Measurements from ENCODE around the gene A3GALT2. TPM values are rescaled to one million over a fixed set of nuclear protein-coding genes. Genes with fewer than 3 reads are reported as not detected.

Gene A3GALT2
- polyA plus RNA-seq, 2 of the 4 experiments (the other 2 are of a cell fraction) = not detected

DNA sequence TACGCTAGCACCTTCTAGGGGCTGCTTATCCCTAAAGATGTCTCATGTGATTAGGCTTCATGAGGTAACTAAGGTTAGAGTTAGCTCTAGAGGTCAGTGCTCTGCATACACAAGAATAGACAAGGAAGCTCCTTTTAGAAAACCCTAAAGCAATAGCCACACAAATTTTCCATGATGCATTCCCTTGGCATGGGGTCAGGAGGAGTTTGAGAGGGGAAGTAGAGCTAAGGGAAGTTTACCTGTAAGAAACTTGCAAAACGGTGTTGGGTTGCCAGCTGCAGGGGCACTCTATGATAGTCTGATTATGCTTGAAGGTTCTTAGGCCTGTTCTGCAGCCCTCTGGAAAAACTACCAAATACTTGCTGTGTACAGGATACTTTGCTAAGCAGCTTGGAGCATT, 39.0 kb upstream of the A3GALT2 start:
- FAIRE-seq = no peak
- Histone ChIP-seq H3K4me3 (no peak overlapping the region), H3K4me2 (no peak overlapping the region), H3K27ac (no peak overlapping the region), H3K4me1 (no peaks in the 10 kb centered on the region), H3K9me3 (no peaks in the 10 kb centered on the region)
- 84% methylated on average over 2 of the region's 2 CpGs for WGBS (ENCODE audit: missing lambda C conversion rate)
- TF ChIP-seq, protein P1, sequence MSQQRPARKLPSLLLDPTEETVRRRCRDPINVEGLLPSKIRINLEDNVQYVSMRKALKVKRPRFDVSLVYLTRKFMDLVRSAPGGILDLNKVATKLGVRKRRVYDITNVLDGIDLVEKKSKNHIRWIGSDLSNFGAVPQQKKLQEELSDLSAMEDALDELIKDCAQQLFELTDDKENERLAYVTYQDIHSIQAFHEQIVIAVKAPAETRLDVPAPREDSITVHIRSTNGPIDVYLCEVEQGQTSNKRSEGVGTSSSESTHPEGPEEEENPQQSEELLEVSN (IDR thresholded peaks at IDR 0.05; ENCODE audit: borderline replicate concordance, low read depth) = no peak
- TF ChIP-seq SREBF2 (IDR thresholded peaks at IDR 0.05) (no peak), HEYL (CRISPR knock-in tag; IDR thresholded peaks at IDR 0.05) (no peak), EHMT2 (IDR thresholded peaks at IDR 0.05; ENCODE audit: low read depth) (no peak), CBX2 (IDR thresholded peaks at IDR 0.05; ENCODE audit: borderline replicate concordance, low read depth) (no peak), POLR2AphosphoS2 (conservative IDR thresholded peaks at IDR 0.05; ENCODE audit: low read length) (no peak), PHF8 (IDR thresholded peaks at IDR 0.05; ENCODE audit: borderline replicate concordance, low read depth) (no peak), RCOR1 (IDR thresholded peaks at IDR 0.05; ENCODE audit: low read depth, low read length) (no peak), RNF2 (IDR thresholded peaks at IDR 0.05; ENCODE audit: borderline replicate concordance, low read depth) (no peak), FOSL2 (IDR thresholded peaks at IDR 0.05) (no peak), FOSL2 (CRISPR knock-in tag; IDR thresholded peaks at IDR 0.05) (no peak), EHF (CRISPR knock-in tag; IDR thresholded peaks at IDR 0.05) (no peak), MYC (IDR thresholded peaks at IDR 0.05; ENCODE audit: borderline replicate concordance, low read length) (no peak), ZFP36 (IDR thresholded peaks at IDR 0.05; ENCODE audit: borderline replicate concordance, partially characterized antibody) (no peak)
- TF ChIP-seq, protein P2, sequence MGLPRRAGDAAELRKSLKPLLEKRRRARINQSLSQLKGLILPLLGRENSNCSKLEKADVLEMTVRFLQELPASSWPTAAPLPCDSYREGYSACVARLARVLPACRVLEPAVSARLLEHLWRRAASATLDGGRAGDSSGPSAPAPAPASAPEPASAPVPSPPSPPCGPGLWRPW (IDR thresholded peaks at IDR 0.05) = no peak
- TF ChIP-seq, protein P3, sequence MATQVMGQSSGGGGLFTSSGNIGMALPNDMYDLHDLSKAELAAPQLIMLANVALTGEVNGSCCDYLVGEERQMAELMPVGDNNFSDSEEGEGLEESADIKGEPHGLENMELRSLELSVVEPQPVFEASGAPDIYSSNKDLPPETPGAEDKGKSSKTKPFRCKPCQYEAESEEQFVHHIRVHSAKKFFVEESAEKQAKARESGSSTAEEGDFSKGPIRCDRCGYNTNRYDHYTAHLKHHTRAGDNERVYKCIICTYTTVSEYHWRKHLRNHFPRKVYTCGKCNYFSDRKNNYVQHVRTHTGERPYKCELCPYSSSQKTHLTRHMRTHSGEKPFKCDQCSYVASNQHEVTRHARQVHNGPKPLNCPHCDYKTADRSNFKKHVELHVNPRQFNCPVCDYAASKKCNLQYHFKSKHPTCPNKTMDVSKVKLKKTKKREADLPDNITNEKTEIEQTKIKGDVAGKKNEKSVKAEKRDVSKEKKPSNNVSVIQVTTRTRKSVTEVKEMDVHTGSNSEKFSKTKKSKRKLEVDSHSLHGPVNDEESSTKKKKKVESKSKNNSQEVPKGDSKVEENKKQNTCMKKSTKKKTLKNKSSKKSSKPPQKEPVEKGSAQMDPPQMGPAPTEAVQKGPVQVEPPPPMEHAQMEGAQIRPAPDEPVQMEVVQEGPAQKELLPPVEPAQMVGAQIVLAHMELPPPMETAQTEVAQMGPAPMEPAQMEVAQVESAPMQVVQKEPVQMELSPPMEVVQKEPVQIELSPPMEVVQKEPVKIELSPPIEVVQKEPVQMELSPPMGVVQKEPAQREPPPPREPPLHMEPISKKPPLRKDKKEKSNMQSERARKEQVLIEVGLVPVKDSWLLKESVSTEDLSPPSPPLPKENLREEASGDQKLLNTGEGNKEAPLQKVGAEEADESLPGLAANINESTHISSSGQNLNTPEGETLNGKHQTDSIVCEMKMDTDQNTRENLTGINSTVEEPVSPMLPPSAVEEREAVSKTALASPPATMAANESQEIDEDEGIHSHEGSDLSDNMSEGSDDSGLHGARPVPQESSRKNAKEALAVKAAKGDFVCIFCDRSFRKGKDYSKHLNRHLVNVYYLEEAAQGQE (IDR thresholded peaks at IDR 0.05) = no peak
- ChIA-PET POLR2A (interaction anchor here (0.7 kb wide), 1 partner anchor 10 kb away, joined by 3 read pairs; no protein-coding TSS in a partner anchor), CTCF (interaction anchor here (1.0 to 1.1 kb wide), 2 partner anchors 29 to 64 kb away, joined by 3 read pairs; no protein-coding TSS in a partner anchor)
- ATAC-seq = no peak
- no peak for DNase-seq (ENCODE audit: low read depth in 1 of 2, low spot score in 1 of 2)

DNA sequence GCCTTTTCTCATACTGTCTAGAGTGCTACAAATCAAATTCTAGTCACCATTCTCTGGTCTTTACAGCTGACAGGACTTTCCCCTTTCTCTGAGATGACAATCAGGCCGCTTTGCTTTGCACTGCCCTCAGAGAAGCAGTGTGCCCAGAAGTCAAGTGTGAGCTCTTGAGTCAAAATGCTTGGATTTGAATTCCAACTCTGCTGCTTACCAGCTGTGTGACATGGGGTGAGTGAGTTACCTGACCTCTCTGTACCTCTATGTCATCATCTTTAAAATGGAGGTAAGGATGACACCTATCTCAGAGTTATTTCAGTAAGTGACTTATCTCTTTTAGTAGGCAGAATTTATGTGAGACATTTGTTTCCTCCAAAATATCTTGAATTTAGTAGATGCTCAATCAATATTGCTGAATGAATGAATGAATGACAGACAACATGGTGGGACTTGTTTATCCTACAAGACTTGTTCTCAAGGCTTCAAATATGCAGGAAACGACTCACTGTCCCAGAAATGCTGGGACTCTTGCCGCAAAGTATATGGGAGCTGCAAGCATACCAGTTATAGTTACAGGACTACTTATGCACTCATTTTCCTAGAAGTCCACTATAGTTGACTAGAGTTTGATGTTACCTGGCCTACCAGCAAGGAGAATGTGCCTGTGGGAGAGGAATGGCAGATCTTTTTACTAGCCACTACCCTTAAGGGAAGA, 38.1 kb upstream of the A3GALT2 start:
- no peak overlapping the region for H3K4me2 ChIP-seq
- WGBS (ENCODE audit: missing lambda C conversion rate) = 83% methylated on average over 3 of the region's 3 CpGs
- H3K4me3 ChIP-seq = no peak overlapping the region
- H3K27ac ChIP-seq = no peak overlapping the region
- no peak for DNase-seq (ENCODE audit: low read depth in 1 of 2, low spot score in 1 of 2)
- ChIA-PET CTCF (interaction anchor here (1.7 kb wide), 2 partner anchors 9 to 64 kb away, joined by 4 to 7 read pairs; no protein-coding TSS in a partner anchor), POLR2A (no interaction called here)
- no peak for TF ChIP-seq JUN (IDR thresholded peaks at IDR 0.05)
- TF ChIP-seq RARB (CRISPR knock-in tag; IDR thresholded peaks at IDR 0.05) = no peak
- no peaks in the 10 kb centered on the region for H3K9me3 ChIP-seq
- H3K4me1 ChIP-seq = no peaks in the 10 kb centered on the region
- no peak for ATAC-seq
- FAIRE-seq = no peak

All from A549 (cell line).